GM21515 (cell line): ENCODE results near the gene CLN3.
"Not testable (repeated sequence)": the region's sequence is repeated elsewhere in the genome, so short reads cannot be mapped to it uniquely, and the experiment has no call there.

Source experiments
- ATAC-seq: cut with Tn5 transposase; IDR thresholded peaks from one replicate; pipeline ENCODE4 v1.9.1; 2021; ENCODE audit not compliant: unreplicated experiment

Gene CLN3

GRCh38 chr16:28491970-28492474, at the start of gene CLN3:
TSS of gene CLN3 (minus strand) at chr16:28492074. CDS start at chr16:28491759, 315 bp downstream.
- peak; percentile 66 for ATAC-seq

GRCh38 chr16:28540346-28540745, 48.5 kb upstream of the CLN3 start:
- no peak for ATAC-seq

GRCh38 chr16:28538733-28539596, 47.1 kb upstream of the CLN3 start, which contains the start of gene NUPR1:
TSS of gene NUPR1 (minus strand) at chr16:28538974. CDS start at chr16:28538907, 67 bp downstream.
- ATAC-seq = no peak

- no peak for ATAC-seq
Measured at GRCh38 chr16:28537964-28538732, 46.3 kb upstream of the CLN3 start.

- no peak for ATAC-seq
Measured at GRCh38 chr16:28537076-28537475, 45.2 kb upstream of the CLN3 start.

- no peak for ATAC-seq
Measured at GRCh38 chr16:28534542-28535373, 42.9 kb upstream of the CLN3 start.

- no peak for ATAC-seq
Measured at GRCh38 chr16:28532940-28533647, 41.2 kb upstream of the CLN3 start.

- no peak for ATAC-seq
Measured at GRCh38 chr16:28531777-28532744, 40.2 kb upstream of the CLN3 start.

- ATAC-seq = no peak
Measured at GRCh38 chr16:28529124-28529523, 37.2 kb upstream of the CLN3 start.

GRCh38 chr16:28528463-28528867, 36.6 kb upstream of the CLN3 start:
- ATAC-seq = no peak

- no peak for ATAC-seq
Measured at GRCh38 chr16:28527985-28528384, 36.1 kb upstream of the CLN3 start.

GRCh38 chr16:28527100-28527785, 35.4 kb upstream of the CLN3 start:
- not testable (repeated sequence) for ATAC-seq

- no peak for ATAC-seq
Measured at GRCh38 chr16:28526201-28527099, 34.6 kb upstream of the CLN3 start.

- ATAC-seq = no peak
Measured at GRCh38 chr16:28524681-28525171, 32.9 kb upstream of the CLN3 start.

GRCh38 chr16:28522792-28523191, 30.9 kb upstream of the CLN3 start:
- ATAC-seq = no peak

GRCh38 chr16:28521436-28521835, 29.6 kb upstream of the CLN3 start:
- no peak for ATAC-seq

- ATAC-seq = no peak
Measured at GRCh38 chr16:28520672-28521071, 28.8 kb upstream of the CLN3 start.
